HG03521 (cell line): ENCODE measurements around the gene NMT1.
A peak's percentile ranks its signal among the peaks of the same experiment; 100 is the strongest.

Experiments used
- ATAC-seq: cut with Tn5 transposase; IDR thresholded peaks from one replicate; pipeline ENCODE4 v1.9.1; 2021; ENCODE audit warnings: mild to moderate bottlenecking, moderate library complexity; ENCODE audit not compliant: unreplicated experiment

NMT1 gene

DNA sequence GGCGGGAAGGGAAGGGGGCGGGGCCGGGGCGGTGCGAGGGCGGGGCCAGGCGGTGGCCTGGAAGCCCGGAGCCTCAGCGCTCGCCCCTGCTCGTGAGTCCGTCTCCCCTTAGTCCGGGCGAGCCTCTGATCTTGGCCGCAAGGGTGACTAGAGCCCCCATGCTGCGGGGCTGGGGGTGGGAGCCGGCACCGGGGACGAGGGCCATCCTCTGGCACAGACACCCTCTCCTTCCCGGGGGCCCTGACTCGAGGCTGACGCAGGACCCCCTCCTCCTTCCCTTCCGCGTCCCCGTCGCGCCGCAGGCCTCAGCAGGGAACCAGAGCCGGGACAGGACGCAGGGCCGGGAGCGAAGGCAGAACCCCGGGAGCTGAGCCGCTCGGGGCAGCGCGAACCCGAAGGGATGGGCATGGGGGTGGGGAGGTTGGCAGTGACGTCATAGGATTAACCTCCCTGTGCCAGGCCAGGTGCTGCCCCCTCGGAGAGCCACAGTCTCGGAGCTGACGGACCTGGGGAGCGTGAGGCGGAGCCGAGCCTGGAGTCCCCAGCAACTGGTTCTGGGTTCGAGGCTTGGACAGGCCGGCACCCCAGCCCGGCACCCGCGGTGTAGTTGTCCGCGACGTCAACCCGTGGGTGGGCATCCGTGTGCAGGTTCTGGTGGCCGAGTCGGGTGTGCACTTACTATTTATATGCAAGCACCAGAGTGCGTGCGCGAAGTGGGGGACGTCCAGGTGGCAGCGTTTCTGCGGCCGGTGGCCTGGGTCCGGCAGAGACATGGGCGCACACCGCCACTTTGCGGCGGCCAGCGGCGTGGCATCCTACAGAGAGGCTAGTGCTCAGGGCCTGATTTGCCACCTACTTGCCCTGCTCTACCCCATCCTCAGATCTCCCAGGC lies 71.7 kb downstream of the NMT1 start:
- peak; percentile 35 for ATAC-seq

DNA sequence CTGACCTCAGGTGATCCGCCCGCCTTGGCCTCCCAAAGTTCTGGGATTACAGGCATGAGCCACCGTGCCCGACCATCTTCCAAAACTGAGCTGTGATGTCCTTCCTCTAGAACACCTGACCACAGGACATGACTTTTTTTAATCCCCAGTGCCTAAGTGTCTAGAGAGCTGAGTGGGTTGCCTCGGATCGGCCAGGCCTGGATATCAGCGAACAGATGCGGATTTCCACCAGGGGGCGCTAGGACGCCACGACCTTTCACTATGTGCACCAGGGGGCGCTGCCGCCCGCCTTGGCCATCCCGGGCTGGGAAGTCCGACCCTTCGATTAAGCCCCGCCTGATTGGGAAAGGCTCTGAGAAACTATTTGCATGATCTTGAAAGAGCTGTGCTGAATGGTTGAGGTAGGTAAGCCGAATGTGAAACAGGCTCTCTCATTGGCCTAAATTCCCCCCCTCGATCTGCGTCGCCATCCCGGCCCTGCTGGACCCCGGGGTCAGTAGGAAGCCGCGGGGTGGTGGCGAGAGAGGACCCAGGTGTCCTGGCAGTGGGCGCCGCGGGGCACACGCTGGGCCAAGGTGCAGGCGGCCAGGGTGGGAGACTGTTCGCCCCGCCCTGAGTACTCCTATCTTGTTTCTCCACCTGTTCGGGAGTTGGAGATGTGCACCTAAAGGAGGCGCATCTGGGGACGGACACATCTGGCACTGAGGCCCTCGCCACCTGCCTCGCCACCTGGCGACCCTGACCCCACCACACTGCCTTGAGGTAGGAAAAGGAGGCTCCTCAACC lies 74.3 kb downstream of the NMT1 start, which contains the start of gene ACBD4:
Gene ACBD4, plus strand, starts transcription at position 496 of the 786 bp plus-strand sequence. CDS start 458 bp downstream, outside the sequence.
- peak; percentile 69 for ATAC-seq

DNA sequence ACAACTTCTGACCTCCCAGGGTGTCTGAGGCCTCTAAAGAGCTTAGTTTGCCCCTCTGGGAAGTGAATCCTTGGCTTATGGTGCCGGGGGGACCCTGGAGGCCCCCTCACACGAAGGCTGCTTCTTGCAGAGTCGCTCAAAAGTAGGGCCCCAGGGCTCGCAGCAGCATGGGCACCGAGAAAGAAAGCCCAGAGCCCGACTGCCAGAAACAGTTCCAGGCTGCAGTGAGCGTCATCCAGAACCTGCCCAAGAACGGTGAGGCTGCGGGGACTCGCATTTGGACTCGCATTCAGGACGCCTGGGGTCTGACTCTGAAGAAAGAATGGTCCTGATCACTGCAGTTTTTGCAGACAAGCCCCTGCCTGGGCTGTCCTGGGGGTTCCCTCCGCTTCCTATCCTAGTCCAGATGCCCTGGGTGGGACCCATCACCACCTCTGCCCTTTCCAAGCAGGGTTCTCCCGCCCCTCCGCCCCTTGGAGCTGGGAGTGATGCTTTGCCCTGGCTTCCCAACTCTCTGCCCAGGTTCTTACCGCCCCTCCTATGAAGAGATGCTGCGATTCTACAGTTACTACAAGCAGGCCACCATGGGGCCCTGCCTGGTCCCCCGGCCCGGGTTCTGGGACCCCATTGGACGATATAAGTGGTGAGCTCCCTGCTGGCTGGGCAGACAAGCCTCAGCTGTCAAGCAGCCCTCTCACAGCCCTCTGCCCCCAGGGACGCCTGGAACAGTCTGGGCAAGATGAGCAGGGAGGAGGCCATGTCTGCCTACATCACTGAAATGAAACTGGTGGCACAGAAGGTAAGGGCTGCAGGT lies 75.1 kb downstream of the NMT1 start:
- no peak for ATAC-seq

DNA sequence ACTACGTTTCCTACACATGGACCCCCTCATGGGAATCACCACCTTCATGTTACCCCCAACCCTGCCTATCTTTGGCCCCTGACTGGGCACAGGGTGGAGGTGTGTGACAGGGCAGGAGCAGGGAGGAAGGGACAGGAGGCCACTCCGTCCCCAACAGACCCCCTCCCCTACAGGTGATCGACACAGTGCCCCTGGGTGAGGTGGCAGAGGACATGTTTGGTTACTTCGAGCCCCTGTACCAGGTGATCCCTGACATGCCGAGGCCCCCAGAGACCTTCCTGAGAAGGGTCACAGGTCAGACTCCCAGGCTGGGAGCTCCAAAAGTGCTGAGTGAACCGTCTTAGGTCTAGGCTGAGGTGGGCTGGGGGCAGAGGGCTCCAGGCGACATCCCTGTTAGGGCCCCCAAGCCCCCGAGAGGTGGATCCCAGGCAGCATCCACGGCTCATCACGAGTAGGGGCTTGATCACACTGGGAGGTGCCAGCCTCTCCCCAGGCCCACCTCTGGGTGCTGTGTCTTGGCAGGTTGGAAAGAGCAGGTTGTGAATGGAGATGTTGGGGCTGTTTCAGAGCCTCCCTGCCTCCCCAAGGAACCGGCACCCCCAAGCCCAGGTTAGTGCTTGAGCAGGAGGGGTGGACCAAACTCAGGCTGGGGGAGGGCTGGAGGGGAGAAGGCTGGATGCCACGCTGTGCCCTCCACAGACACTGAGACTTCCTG lies 75.9 kb downstream of the NMT1 start:
- no peak for ATAC-seq

DNA sequence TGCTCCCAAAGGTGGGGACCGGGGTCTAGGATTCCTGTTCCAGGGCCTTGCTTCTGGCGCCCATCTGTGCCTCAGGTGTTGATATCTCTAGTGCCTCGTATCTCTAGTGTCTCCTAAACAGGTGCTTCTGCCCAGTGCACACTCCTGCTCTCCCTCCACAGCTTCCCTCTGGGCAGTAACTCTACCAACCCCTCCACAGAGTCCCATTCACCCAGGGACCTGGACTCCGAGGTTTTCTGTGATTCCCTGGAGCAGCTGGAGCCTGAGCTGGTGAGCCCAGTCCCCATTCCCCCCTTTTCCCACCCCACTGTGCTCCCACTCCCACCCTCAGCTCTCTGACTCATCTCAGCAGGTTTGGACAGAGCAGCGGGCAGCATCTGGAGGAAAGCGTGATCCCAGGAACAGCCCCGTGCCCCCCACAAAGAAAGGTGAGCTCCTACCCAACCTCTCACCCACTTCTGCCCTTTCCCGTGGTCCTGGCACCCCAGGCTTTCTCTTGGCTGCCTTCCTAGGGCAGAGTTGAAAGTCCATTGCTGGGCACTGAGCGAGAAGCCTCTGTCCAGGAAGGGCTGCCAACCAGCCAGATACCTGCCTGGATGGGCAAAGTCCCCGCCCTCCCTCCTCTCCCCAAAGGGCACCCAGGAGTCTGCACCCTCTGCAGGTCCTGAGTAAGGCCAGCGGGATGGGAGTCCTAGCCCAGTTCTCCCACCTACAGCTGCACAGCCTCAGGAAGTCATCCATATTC lies 76.6 kb downstream of the NMT1 start:
- no peak for ATAC-seq

DNA sequence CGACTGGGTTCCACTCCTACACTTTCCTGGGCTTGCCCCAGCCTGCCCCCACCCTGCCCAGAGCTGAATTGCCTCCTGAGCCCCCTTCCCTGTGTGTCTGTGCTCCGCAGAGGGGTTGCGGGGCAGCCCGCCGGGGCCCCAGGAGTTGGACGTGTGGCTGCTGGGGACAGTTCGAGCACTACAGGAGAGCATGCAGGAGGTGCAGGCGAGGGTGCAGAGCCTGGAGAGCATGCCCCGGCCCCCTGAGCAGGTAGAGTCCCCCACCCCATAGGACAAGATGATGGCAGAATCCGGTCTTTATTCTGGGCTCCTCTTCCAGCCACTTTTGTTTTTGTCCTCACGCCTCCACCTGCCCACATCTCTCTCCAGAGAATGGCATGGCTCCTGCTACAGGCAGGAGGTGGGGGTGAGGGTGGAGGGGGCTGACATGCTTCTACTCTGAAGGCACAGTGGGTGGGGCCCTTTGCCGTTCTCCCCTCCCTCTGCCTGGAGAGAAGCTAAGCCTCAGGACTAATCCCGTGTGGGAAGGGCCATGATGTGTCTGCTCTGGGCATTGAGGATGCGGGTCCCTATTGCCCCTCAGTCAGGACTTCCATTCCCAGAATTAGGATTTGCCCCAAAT lies 77.9 kb downstream of the NMT1 start:
- ATAC-seq, result no peak

DNA sequence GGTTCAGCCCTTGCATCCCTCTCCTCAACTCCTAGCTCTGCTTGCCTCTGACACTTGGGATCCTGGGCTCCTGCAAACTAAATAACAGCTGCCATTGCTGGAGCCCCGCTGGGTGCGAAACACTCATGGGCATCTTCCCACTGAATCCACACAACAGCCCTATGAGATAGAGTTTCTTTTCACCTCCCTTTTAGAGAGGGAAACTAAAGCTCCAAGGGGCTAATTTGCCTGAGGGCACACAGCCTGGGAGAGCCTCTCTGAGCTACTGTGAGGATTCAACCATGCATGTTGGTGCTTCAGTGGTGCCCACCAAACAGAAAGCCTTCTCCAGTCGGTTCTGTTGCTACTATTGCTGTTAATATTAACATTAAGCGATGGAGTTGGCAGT lies 78.4 kb downstream of the NMT1 start:
- no peak for ATAC-seq

DNA sequence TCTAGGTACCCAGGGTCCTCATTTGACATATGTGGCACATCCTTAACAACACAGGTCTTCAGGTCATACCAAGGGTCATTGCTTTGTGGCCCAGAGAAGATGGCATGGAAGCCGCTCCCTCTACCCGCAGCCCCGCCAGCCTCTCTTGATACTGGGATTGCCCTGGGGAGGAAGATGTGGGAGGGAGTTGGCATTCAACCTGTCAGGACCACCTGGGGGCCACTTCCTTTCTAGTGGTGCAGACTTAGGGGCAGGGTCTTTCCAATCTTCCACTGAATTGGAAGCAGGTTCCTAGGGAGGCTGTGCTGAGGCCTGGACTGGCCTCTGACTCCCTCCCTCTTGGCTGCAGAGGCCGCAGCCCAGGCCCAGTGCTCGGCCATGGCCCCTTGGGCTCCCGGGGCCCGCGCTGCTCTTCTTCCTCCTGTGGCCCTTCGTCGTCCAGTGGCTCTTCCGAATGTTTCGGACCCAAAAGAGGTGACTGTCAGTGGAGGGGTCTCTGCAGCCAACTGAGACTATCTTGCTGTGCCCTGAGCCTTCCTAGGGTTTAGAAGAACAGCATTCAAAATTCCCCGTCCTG lies 82.1 kb downstream of the NMT1 start:
- no peak for ATAC-seq

DNA sequence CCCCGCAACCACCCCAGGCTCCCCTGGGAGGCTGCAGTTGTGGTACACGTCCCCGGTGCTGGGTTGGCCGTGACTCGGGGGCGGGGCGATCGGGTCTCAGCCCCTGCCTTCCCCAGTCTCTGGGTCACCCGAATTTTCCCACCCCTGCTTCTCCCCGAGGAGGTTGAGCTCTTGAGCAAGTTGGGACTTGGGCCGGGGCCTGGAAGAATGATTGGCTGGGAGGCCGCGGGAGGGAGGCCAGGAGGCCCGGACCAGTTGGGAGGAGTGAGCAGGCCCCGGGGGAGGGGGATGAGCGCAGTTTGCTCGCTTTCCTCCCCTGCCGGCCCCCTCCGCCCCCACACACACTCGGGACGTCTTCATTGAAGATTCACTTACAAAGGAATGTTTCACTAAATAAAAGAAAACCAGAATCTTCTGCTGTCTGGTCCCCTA lies 82.7 kb downstream of the NMT1 start:
- ATAC-seq, result no peak

DNA sequence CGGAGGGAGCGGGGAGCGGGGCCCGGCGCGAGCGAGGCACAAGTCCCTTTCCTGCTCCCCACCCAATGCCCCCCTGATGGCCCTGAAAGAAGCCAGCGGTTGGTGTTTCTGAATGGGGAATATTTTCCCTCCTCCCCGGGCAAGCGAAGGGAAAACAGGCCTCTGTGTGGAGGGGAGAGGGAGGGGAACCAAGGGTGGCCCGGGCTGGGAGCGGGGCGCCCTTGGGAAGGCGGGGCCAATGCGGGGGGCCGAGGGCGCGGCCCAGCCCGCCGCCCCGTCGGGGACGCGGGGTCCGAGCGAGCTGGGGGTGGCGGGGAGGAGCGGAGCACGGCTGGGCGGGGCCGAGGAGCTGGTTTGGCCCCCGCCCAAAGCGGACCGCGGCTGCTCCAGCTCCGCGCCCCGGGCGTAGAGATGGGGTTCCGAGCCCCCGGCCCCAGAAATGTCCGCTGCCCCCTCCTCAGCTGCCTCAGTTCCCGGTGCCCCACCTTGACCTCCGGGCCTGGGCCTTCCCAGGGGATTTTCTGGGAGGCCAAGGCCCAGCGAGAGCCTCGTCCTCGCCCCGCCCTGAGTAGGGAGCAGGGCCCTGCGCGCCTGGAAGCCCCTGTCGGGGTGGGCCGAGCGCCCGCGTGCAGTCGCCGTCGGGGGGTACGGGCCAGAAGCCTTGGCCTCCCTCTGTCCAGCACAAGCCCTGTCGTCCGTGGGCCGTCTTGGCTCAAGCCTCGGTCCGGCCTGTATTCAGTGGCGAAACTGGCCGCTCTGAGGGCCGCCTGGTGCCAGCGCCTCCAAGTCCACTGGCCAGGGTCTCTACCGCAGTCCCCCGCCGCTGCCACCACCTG lies 83.3 kb downstream of the NMT1 start:
- no peak for ATAC-seq

DNA sequence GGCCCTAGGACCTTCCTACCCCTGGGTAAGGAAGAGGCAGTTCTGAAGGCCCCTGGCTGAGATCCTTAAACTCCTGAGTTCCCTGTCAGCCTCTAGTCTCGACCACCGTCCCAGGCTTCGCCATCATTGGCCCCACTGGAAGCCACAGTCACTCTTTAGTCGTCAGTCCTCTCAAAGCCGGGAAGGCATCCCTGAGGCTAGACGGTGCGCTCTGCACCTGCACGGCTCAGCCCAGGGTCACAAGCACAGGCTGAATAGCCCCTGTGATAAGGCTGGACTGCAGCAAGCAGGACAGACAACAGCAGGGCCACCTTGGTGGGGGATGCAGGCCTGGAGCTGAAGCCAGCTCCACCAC lies 83.9 kb downstream of the NMT1 start:
- ATAC-seq, result no peak

DNA sequence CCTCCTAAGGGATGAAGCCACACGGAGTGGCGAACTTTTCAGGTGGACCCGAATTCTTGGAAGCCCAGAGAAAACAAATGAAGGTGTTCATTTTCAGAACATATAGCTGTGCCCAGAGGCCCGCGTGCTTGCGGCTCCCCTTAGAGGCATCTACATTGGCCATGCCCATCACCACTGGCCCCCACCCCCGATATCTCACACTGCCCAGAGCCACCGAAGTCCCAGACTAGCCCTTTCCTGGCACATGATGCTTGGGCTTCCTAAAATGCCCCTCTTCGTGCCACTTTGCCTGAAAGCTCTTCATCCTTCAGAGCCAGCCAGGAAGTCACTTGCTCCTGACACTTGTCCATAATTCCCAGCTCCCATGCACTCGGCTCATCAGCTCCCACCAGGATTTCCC lies 85.0 kb downstream of the NMT1 start:
- ATAC-seq, result no peak

DNA sequence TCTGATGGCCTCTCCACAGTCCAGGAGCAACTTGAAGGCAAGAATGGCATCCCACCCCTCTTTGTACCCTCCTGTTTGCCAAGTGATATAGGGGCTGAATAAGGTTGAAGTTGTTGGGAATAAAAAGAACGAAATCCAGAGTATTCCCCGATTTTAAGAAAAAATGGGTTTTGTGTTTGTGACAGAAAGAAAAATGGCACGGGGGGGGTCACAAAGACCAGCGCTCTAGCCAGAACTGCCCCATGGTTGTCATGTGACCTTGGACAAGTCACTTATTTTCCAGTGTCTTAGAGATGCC lies 85.4 kb downstream of the NMT1 start:
- ATAC-seq, result no peak

DNA sequence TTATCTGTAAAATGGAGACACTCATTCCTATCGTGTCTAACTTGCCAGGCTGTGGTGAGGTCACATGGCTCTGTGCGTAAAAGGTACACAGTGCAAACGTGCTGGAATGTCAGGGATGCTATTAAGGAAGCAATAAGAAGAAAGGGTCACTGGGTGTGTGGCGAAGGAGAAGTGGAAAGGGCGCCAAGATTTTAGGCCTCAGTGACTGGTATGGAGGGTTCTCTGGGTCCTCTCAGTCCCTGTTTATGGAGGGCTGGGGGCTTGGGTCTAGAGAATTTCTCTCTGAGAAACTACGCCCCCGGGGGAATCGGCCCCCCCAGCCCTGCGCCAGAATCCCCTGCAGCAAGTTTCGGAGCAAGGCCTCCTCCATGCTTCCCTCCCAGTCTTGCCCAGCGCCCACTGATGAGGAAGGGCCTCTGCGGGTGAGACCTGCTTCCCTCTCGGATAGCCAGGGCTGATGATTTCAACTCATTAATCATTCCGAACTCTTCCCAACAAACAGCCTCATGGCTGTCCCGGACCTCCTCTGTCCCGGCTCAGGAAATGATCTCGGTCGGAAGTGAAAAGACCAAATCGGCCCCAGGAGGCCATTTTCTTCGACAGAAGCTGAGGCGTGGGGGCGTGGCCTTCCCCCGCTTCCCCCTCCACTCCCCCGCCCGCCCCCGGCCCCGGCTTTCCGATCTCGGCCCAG lies 85.9 kb downstream of the NMT1 start:
- ATAC-seq, result no peak

DNA sequence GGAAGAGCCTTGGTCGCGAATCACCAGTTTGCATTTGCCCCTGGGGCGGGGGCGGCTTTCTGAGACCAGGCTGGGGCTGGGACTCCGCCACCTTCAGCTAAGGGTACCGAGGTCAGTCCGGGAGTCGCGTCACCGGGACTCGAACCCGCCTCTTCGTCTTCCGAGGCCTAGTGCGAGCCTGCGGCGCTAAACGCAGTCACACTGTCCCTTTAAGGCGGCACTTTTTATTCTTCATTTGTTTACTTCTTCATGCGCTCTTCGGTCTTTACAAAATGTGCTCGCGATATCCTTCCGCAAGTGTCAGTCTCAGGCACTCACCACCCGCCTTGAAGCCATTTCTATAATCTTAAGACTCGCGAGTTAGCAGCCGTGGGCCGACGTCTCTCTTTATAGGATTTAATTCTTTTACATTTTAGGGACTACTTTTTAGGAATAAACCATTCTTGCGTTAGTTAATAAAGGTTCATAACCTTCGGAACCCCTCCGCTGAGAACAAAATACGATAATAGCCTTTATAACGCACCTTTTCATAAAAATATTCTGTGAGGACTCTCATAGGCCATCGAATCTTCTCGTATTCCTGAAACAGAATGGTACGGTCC lies 86.6 kb downstream of the NMT1 start:
- peak; percentile 15 for ATAC-seq

DNA sequence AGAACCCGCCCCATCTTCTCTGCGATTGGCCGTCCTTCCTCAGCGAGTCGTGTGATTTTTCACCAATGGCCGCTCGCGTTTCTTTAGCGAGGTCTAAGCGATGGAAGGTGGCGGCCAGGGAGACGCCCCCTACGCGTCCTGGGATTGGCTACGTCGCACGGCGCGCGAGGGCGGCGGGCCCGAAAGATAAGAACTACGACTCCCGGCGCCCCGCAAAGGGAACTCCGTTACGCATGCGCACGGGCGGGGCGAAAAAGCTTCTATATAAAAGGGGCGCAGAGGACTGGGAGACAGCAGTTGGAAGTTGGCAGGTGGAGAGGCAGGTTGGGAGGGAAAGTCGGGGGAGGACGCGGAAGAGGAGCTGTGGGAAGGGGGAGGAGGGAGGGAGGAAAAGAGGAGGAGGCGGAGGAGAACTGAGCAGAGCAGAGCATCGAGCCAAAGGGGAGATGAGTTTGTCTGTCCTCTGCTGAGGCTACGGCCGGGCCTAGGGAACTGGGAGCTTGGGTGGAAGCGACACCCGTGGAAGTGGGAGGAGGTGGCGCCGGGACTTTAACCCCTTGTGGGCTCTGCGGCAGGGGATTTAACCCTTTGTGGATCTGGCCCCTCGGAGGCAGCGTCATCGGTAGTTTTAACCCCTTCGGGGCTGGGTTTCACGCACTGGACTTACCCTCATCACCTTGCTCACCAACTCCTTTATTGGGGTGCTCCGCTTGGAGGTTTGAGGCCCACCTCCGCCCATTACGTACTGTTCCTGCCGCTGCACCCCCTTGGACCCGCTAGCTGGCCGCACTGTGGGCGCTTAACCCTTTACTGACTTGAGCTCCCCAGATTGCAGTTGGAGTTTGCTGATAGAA lies 87.3 kb downstream of the NMT1 start, which contains the start of gene HEXIM1:
Gene HEXIM1, plus strand, starts transcription at position 293 of the 854 bp plus-strand sequence. CDS start 716 bp downstream, outside the sequence.
- ATAC-seq, result peak; percentile 73
